ENCODE measurements around the gene THSD4.

DNA sequence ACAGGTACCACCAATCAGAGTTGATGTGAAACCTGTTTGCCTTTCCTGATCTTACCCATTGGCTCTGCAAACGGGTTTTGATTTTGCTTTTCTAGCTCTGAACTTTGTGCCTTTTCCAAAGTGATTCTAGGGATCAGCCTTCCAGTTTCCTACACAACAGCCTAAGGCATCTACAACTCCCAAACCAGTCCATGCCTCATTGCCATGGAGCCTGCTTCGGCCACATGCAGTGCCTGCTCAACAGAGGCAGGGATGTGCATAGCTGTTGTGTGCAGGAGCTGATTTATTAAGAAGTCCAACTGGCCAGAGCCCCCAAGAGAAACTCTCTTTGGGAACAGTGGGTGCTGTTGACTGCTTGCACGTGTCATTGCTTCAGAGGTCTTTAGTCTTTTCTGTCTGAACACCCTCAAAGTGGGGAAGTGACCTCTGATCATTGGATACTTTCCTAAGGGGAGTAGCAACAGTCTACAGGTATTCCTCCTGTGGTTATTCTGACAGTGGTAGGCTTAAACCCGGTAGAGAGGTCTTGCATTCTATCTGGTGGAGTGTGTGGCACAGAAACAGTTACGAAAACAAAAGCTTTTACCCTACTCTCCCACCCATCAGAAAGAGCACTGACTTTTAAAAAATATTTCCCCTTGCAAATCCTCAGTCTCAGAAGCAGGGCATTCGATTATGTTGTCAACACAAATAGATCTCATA lies 36.6 kb upstream of the THSD4 start:
- TF ChIP-seq POLR2AphosphoS5 (IDR thresholded peaks at IDR 0.05), result no peak
- TF ChIP-seq, protein P1, sequence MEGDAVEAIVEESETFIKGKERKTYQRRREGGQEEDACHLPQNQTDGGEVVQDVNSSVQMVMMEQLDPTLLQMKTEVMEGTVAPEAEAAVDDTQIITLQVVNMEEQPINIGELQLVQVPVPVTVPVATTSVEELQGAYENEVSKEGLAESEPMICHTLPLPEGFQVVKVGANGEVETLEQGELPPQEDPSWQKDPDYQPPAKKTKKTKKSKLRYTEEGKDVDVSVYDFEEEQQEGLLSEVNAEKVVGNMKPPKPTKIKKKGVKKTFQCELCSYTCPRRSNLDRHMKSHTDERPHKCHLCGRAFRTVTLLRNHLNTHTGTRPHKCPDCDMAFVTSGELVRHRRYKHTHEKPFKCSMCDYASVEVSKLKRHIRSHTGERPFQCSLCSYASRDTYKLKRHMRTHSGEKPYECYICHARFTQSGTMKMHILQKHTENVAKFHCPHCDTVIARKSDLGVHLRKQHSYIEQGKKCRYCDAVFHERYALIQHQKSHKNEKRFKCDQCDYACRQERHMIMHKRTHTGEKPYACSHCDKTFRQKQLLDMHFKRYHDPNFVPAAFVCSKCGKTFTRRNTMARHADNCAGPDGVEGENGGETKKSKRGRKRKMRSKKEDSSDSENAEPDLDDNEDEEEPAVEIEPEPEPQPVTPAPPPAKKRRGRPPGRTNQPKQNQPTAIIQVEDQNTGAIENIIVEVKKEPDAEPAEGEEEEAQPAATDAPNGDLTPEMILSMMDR (IDR thresholded peaks at IDR 0.05), result no peak
- no peak for TF ChIP-seq EP300 (IDR thresholded peaks at IDR 0.05)
- no peak for TF ChIP-seq POLR2A (IDR thresholded peaks at IDR 0.05)

All from suprapubic skin (tissue), 4 donors.